H1 (cell line): ENCODE results near the gene RBM15. TPM values are rescaled to one million over a fixed set of nuclear protein-coding genes. Genes with fewer than 3 reads are reported as not detected.

Experiments used
- CTCF ChIA-PET: fragments of 300-600 bp; sonication (Branson Sonifier 250); formaldehyde crosslinking; loops from one replicate; lab custom pipeline; 2021; ENCODE audit not compliant: partially characterized antibody; lab: Charles Lee
- POLR2A ChIA-PET: fragments of 300-600 bp; sonication (Branson Sonifier 250); formaldehyde crosslinking; loops from one replicate; lab custom pipeline; 2021; ENCODE audit warnings: inconsistent platforms; ENCODE audit not compliant: partially characterized antibody; lab: Charles Lee
- DNase-seq, 2 experiments: peaks; one replicate each; pipeline versions ENCODE4 v3.0.0 to v3.0.0-alpha.2; 2010 to 2022; ENCODE audit warnings: low spot score in 2 of 2, low read depth in 1 of 2, mixed read lengths in 1 of 2
- FAIRE-seq: peaks from 2 replicates; lab custom pipeline; 2011; peaks lifted over from hg19 to GRCh38; lab: Jason Lieb, UNC
- H2AFZ ChIP-seq: 2 replicates; pipeline ENCODE4 v1.8.1; 2012; ENCODE audit warnings: low read length, inconsistent platforms
- H2AK5ac ChIP-seq: 2 replicates; pipeline ENCODE4 v1.6.1; 2013; ENCODE audit warnings: low read depth, low read length
- H2BK120ac ChIP-seq: replicated peaks from 2 replicates; pipeline ENCODE3; 2013; ENCODE audit warnings: low read depth, low read length, inconsistent platforms
- H2BK12ac ChIP-seq: 2 replicates; pipeline ENCODE4 v1.6.1; 2013; ENCODE audit warnings: low read depth, low read length
- H2BK15ac ChIP-seq: 2 replicates; pipeline ENCODE4 v1.6.1; 2013; ENCODE audit warnings: low read length
- H2BK20ac ChIP-seq: 2 replicates; pipeline ENCODE4 v1.6.1; 2013; ENCODE audit warnings: low read length
- H2BK5ac ChIP-seq: 2 replicates; pipeline ENCODE4 v1.6.1; 2013; ENCODE audit warnings: low read depth, low read length
- H3K14ac ChIP-seq: 2 replicates; pipeline ENCODE4 v1.6.1; 2013; ENCODE audit warnings: inconsistent platforms; ENCODE audit not compliant: insufficient read length
- H3K18ac ChIP-seq: 2 replicates; pipeline ENCODE4 v1.6.1; 2013; ENCODE audit warnings: low read length; ENCODE audit errors: extremely low read depth
- H3K23ac ChIP-seq: 2 replicates; pipeline ENCODE4 v1.6.1; 2013; ENCODE audit warnings: inconsistent platforms; ENCODE audit not compliant: insufficient read length
- H3K23me2 ChIP-seq: 2 replicates; pipeline ENCODE4 v1.6.1; 2013; ENCODE audit warnings: low read depth, low read length
- H3K27ac ChIP-seq: 2 replicates; pipeline ENCODE4 v1.6.1; 2011; ENCODE audit warnings: low read depth, low read length, inconsistent platforms
- H3K27me3 ChIP-seq, 4 experiments: replicated peaks in 1 of 4; 1 replicate in 1 of 4; 2 replicates in 3 of 4; pipeline versions ENCODE4 v1.6.1 to v1.8.1; 2011 to 2013; ENCODE audit warnings: low read length in 3 of 4, mild to moderate bottlenecking in 3 of 4, inconsistent platforms in 2 of 4, mixed read lengths in 2 of 4, moderate library complexity in 1 of 4; ENCODE audit not compliant: control insufficient read depth in 3 of 4, insufficient read depth in 3 of 4; ENCODE audit errors: extremely low read depth in 1 of 4
- H3K36me3 ChIP-seq, 4 experiments: 2 replicates each; pipeline versions ENCODE4 v1.6.1 to v1.8.1; 2011 to 2013; ENCODE audit warnings: mild to moderate bottlenecking in 4 of 4, low read length in 3 of 4, moderate library complexity in 2 of 4, control low read depth in 1 of 4, inconsistent platforms in 1 of 4; ENCODE audit not compliant: insufficient read depth in 4 of 4, control insufficient read depth in 2 of 4
- H3K4ac ChIP-seq: replicated peaks from 2 replicates; pipeline ENCODE3; 2013; ENCODE audit warnings: low read length, low read depth, mixed read lengths, inconsistent platforms; ENCODE audit not compliant: insufficient read length
- H3K4me1 ChIP-seq, 4 experiments: replicated peaks in 1 of 4; 1 replicate in 1 of 4; 2 replicates in 3 of 4; pipeline versions ENCODE4 v1.6.1 to v1.8.1; 2011 to 2013; ENCODE audit warnings: low read length in 3 of 4, inconsistent platforms in 2 of 4, mixed read lengths in 1 of 4; ENCODE audit not compliant: insufficient read depth in 4 of 4, control insufficient read depth in 3 of 4
- H3K4me2 ChIP-seq, 2 experiments: 2 replicates each; pipeline versions ENCODE4 v1.6.1 to v1.8.1; 2011 to 2013; ENCODE audit warnings: low read depth in 2 of 2, low read length in 2 of 2, control low read depth in 1 of 2, inconsistent platforms in 1 of 2, mild to moderate bottlenecking in 1 of 2; ENCODE audit not compliant: insufficient read depth in 1 of 2
- H3K4me3 ChIP-seq, 4 experiments: fragments of 200-600, 300-600 bp in 1 of 4; sonication (generic), shearing (Covaris generic), sonication (Bioruptor Twin) in 1 of 4; 2 replicates each; pipeline versions ENCODE4 v1.5.1 to v1.8.1; 2011 to 2016; ENCODE audit warnings: low read length in 4 of 4, low read depth in 3 of 4, control low read depth in 2 of 4, inconsistent platforms in 2 of 4, mild to moderate bottlenecking in 2 of 4, mixed read lengths in 1 of 4, moderate library complexity in 1 of 4; ENCODE audit not compliant: insufficient read depth in 2 of 4; ENCODE audit errors: extremely low read depth in 1 of 4
- H3K56ac ChIP-seq: replicated peaks from 2 replicates; pipeline ENCODE3; 2013; ENCODE audit warnings: low read depth, mild to moderate bottlenecking, mixed read lengths, low read length, inconsistent platforms; ENCODE audit not compliant: insufficient read length
- H3K79me1 ChIP-seq: 2 replicates; pipeline ENCODE4 v1.6.1; 2013; ENCODE audit warnings: low read depth, low read length, control low read depth
- H3K79me2 ChIP-seq, 2 experiments: 2 replicates each; pipeline versions ENCODE4 v1.6.1 to v1.8.1; 2012 to 2013; ENCODE audit warnings: low read length in 2 of 2, mild to moderate bottlenecking in 2 of 2, inconsistent platforms in 1 of 2; ENCODE audit not compliant: insufficient read depth in 2 of 2, control insufficient read depth in 1 of 2
- H3K9ac ChIP-seq, 4 experiments: replicated peaks in 1 of 4; 1 replicate in 1 of 4; 2 replicates in 3 of 4; pipeline versions ENCODE4 v1.6.1 to v1.8.1; 2011 to 2013; ENCODE audit warnings: low read depth in 3 of 4, low read length in 3 of 4, control low read depth in 2 of 4, mild to moderate bottlenecking in 2 of 4, moderate library complexity in 2 of 4, inconsistent platforms in 1 of 4; ENCODE audit errors: extremely low read depth in 1 of 4
- H3K9me3 ChIP-seq, 2 experiments: 2 replicates each; pipeline versions ENCODE4 v1.6.1 to v1.8.1; 2012 to 2013; ENCODE audit warnings: mild to moderate bottlenecking in 2 of 2, moderate library complexity in 2 of 2, control low read depth in 1 of 2, inconsistent platforms in 1 of 2, low read depth in 1 of 2, low read length in 1 of 2, mixed read lengths in 1 of 2; ENCODE audit not compliant: insufficient read depth in 2 of 2
- H4K20me1 ChIP-seq, 2 experiments: replicated peaks in 1 of 2; 2 replicates each; pipeline versions ENCODE3 to v1.8.1; 2011 to 2013; ENCODE audit warnings: inconsistent platforms in 2 of 2, low read length in 2 of 2, mild to moderate bottlenecking in 1 of 2; ENCODE audit not compliant: insufficient read depth in 2 of 2, control insufficient read depth in 1 of 2
- H4K5ac ChIP-seq: 2 replicates; pipeline ENCODE4 v1.6.1; 2013; ENCODE audit warnings: low read length, low read depth, mixed read lengths, inconsistent platforms; ENCODE audit not compliant: insufficient read length
- H4K8ac ChIP-seq: 2 replicates; pipeline ENCODE4 v1.8.0; 2013; ENCODE audit warnings: mild to moderate bottlenecking, moderate library complexity, low read length, inconsistent platforms; ENCODE audit not compliant: insufficient read depth; ENCODE audit errors: extremely low read depth
- H4K91ac ChIP-seq: replicated peaks from 2 replicates; pipeline ENCODE3; 2013; ENCODE audit warnings: low read length, mixed read lengths, inconsistent platforms; ENCODE audit not compliant: insufficient read length
- CHD2 ChIP-seq: IDR thresholded peaks from 2 replicates; pipeline ENCODE4 v1.6.1; 2012; ENCODE audit warnings: low read length, improper control_type of control experiment
- EGR1 ChIP-seq: IDR thresholded peaks from 2 replicates; pipeline ENCODE4 v1.6.1; 2011; ENCODE audit warnings: low read depth, low read length, borderline replicate concordance
- HDAC2 ChIP-seq, 2 experiments: fragments of 300-600 bp in 1 of 2; sonication (generic) in 1 of 2; IDR thresholded peaks; 2 replicates each; pipeline ENCODE4 v1.6.1; 2011 to 2012; ENCODE audit warnings: low read depth in 2 of 2, low read length in 2 of 2, mild to moderate bottlenecking in 2 of 2, moderate library complexity in 2 of 2, borderline replicate concordance in 1 of 2, inconsistent platforms in 1 of 2
- NRF1 ChIP-seq: IDR thresholded peaks from 2 replicates; pipeline ENCODE4 v1.6.1; 2011; ENCODE audit warnings: mild to moderate bottlenecking, low read depth, low read length, improper control_type of control experiment
- SRF ChIP-seq: IDR thresholded peaks from 2 replicates; pipeline ENCODE4 v1.6.1; 2011; ENCODE audit warnings: mild to moderate bottlenecking, low read depth, low read length, moderate library complexity
- TCF12 ChIP-seq: IDR thresholded peaks from 2 replicates; pipeline ENCODE4 v1.6.1; 2011; ENCODE audit warnings: low read depth, mild to moderate bottlenecking, low read length
- YY1 ChIP-seq: IDR thresholded peaks from 2 replicates; pipeline ENCODE4 v1.6.1; 2011; ENCODE audit warnings: low read depth, mild to moderate bottlenecking, low read length
- ZNF274 ChIP-seq: IDR thresholded peaks from 2 replicates; pipeline ENCODE4 v1.7.0; 2012; ENCODE audit warnings: low read length, borderline replicate concordance; ENCODE audit errors: extremely low read depth
- WGBS, 2 experiments: shearing (Covaris generic) in 1 of 2; methylation state at CpG; one replicate each; pipeline versions ENCODE4 v1.1.6 to v1.1.7; 2013 to 2015; ENCODE audit warnings: low lambda C conversion rate in 2 of 2, mixed read lengths in 2 of 2, inconsistent platforms in 1 of 2, low coverage in 1 of 2, missing lambda C conversion rate in 1 of 2; ENCODE audit not compliant: insufficient replicate concordance in 2 of 2, insufficient coverage in 1 of 2, insufficient read length in 1 of 2; ENCODE audit errors: extremely low coverage in 1 of 2, missing lambda C conversion rate in 1 of 2; 5-methylcytosine and 5-hydroxymethylcytosine counted together
- polyA plus RNA-seq, 7 experiments: library from polyadenylated mRNA; depleted of rRNA in 3 of 7; stranded (reverse) in 5 of 7; unstranded in 2 of 7; fragments of >200 nt in 5 of 7; fragments of 200-250 nt in 2 of 7; gene quantifications; 1 replicate in 5 of 7; 2 replicates in 1 of 7; 4 replicates in 1 of 7; pipeline versions ENCODE4 v1.2.1 to v1.2.3, GENCODE V29; 2011 to 2013; ENCODE audit warnings: missing spikeins in 2 of 7, mixed read lengths in 2 of 7
- total RNA-seq: library from RNA; stranded (reverse); fragmentation: NEBNext Ultra II Directional; extraction: Animal tissue kit (Norgen Biotek cat#: 25700); gene quantifications from 2 replicates; pipeline ENCODE4 v1.2.1, GENCODE V29; 2021

The RBM15 gene
- total and polyA plus RNA-seq, 2 of the 8 experiments (the other 6 are each of a cell fraction or from before 2014, with no cell fraction given) = 13.5 to 44.9 TPM

GRCh38 chr1:110307239-110307974, 31.8 kb upstream of the RBM15 start:
- no peaks in the 10 kb centered on the region for H4K20me1 ChIP-seq
- WGBS, 2 experiments = 78% methylated on average over 11 of the region's 11 CpGs; no CpG with 5 or more reads in 1 of the 2 experiments
- H4K91ac ChIP-seq = no peak overlapping the region
- H2BK5ac ChIP-seq = no peak overlapping the region
- H3K9ac ChIP-seq = no peak overlapping the region
- CTCF ChIA-PET = interaction anchor here (0.9 to 34.1 kb wide), 6 partner anchors 11 to 217 kb away, joined by 3 to 1001 read pairs (median 6); partner anchors contain the start of gene KCNC4
- TF ChIP-seq YY1 (no peak), TCF12 (no peak), CHD2 (no peak), EGR1 (no peak), SRF (no peak), ZNF274 (no peak), HDAC2 (IDR thresholded peaks at IDR 0.05; ENCODE audit: borderline replicate concordance in 1 of 2, low read depth in 2 of 2, low read length in 2 of 2) (no peak), NRF1 (no peak)
- no peak overlapping the region for H3K18ac ChIP-seq
- DNase-seq (no peak), FAIRE-seq (no peak)
- no peaks in the 10 kb centered on the region for H3K9me3 ChIP-seq
- H3K4me2 ChIP-seq = no peak overlapping the region
- no peak overlapping the region for H2BK120ac ChIP-seq
- no peak overlapping the region for H3K14ac ChIP-seq
- peaks cover 0 to 3% (median under 1%) of the 10 kb centered on the region in 4 experiments; a peak in 3 of 7 replicates for H3K4me1 ChIP-seq
- H2AFZ ChIP-seq = no peak overlapping the region
- no peaks in the 10 kb centered on the region for H3K36me3 ChIP-seq
- no peak overlapping the region for H2BK12ac ChIP-seq
- H3K23ac ChIP-seq = no peak overlapping the region
- H3K56ac ChIP-seq = no peak overlapping the region
- H3K79me2 ChIP-seq = no peaks in the 10 kb centered on the region
- POLR2A ChIA-PET = no interaction called here
- no peaks in the 10 kb centered on the region for H3K23me2 ChIP-seq
- no peaks in the 10 kb centered on the region; a peak in 2 of 7 replicates for H3K27me3 ChIP-seq
- no peak overlapping the region for H3K4ac ChIP-seq
- H2AK5ac ChIP-seq = no peak overlapping the region
- no peak overlapping the region for H4K5ac ChIP-seq
- no peak overlapping the region for H2BK15ac ChIP-seq
- no peak overlapping the region for H2BK20ac ChIP-seq
- no peak overlapping the region for H3K27ac ChIP-seq
- H3K4me3 ChIP-seq = no peak overlapping the region
- H3K79me1 ChIP-seq = no peaks in the 10 kb centered on the region
- no peak overlapping the region for H4K8ac ChIP-seq
